ENCODE data around the gene ZPLD1. TPM values are rescaled to one million over a fixed set of nuclear protein-coding genes. Genes with fewer than 3 reads are reported as not detected.

ZPLD1 gene
- total and polyA plus RNA-seq, 7 donors: 0.09 to 0.36 (median 0.27) TPM; not detected in 4

DNA sequence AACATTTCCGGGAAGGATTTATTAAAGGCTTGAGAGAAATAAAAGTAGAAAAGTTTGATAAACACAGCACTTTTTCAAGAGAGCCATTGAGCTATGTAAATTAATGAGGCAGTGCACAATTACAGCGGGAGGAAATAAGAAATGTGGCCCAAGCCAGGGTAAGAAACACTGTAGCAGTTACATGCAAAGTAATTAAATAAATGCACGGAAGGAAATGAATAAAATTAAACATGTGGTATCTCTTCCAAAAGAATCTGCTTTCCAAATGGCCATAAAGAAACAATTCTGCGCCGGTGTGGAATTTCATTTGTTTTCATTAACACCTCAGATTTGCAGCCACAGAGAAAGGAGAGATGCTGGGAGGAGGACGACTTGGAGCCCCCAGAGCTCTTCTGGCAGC, 35.3 kb downstream of the ZPLD1 start:
- Histone ChIP-seq H3K27me3 (peaks cover 0 to 4% (median 0%) of the 10 kb centered on the region in 3 donors), H3K9me3 (no peaks in the 10 kb centered on the region), H3K4me3 (no peak overlapping the region), H3K4me1 (no peaks in the 10 kb centered on the region), H3K27ac (no peak overlapping the region), H3K36me3 (no peaks in the 10 kb centered on the region)
- TF ChIP-seq POLR2A (IDR thresholded peaks at IDR 0.05): no peak
- no peak for TF ChIP-seq POLR2AphosphoS5 (IDR thresholded peaks at IDR 0.05)
- TF ChIP-seq CTCF (IDR thresholded peaks at IDR 0.05): no peak
- no peak for TF ChIP-seq EP300 (IDR thresholded peaks at IDR 0.05)
- intact Hi-C loops (cut with DNase I): no loop called here
- 82 to 88% methylated on average over 6 of the region's 6 CpGs for WGBS, 2 donors
- no peak for DNase-seq

- WGBS, 2 donors: 84 to 86% methylated on average over 10 of the region's 10 CpGs
- intact Hi-C loops (cut with DNase I): no loop called here
- Histone ChIP-seq H3K9me3 (no peaks in the 10 kb centered on the region), H3K4me1 (no peaks in the 10 kb centered on the region), H3K4me3 (no peak overlapping the region), H3K27me3 (peaks cover 0 to 4% (median 0%) of the 10 kb centered on the region in 3 donors), H3K36me3 (no peaks in the 10 kb centered on the region), H3K27ac (no peak overlapping the region)
- TF ChIP-seq POLR2A (IDR thresholded peaks at IDR 0.05) (no peak), CTCF (IDR thresholded peaks at IDR 0.05) (no peak), POLR2AphosphoS5 (IDR thresholded peaks at IDR 0.05) (no peak), EP300 (IDR thresholded peaks at IDR 0.05) (no peak)
- no peak for DNase-seq
These were observed 36.2 kb downstream of the ZPLD1 start for GRCh38 chr3:102471001-102471400.

- H3K27me3 ChIP-seq: no peaks in the 10 kb centered on the region
- no peak for DNase-seq
- H3K36me3 ChIP-seq: no peaks in the 10 kb centered on the region
- H3K27ac ChIP-seq: no peak overlapping the region
- H3K4me3 ChIP-seq: no peak overlapping the region
- no peaks in the 10 kb centered on the region for H3K4me1 ChIP-seq
- no peak for TF ChIP-seq CTCF (IDR thresholded peaks at IDR 0.05)
- TF ChIP-seq POLR2AphosphoS5 (IDR thresholded peaks at IDR 0.05): no peak
- TF ChIP-seq EP300 (IDR thresholded peaks at IDR 0.05): no peak
- no peak for TF ChIP-seq POLR2A (IDR thresholded peaks at IDR 0.05)
- intact Hi-C loops (cut with DNase I): no loop called here
- H3K9me3 ChIP-seq: no peaks in the 10 kb centered on the region
- WGBS, 2 donors: 91 to 94% methylated on average over 2 of the region's 2 CpGs
These were observed 36.7 kb downstream of the ZPLD1 start for GRCh38 chr3:102471491-102471890.

- H3K27ac ChIP-seq: no peak overlapping the region
- no peaks in the 10 kb centered on the region for H3K36me3 ChIP-seq
- no peak for TF ChIP-seq EP300 (IDR thresholded peaks at IDR 0.05)
- TF ChIP-seq POLR2AphosphoS5 (IDR thresholded peaks at IDR 0.05): no peak
- no peak for TF ChIP-seq POLR2A (IDR thresholded peaks at IDR 0.05)
- no peak for TF ChIP-seq CTCF (IDR thresholded peaks at IDR 0.05)
- no peaks in the 10 kb centered on the region for H3K4me1 ChIP-seq
- intact Hi-C loops (cut with DNase I): no loop called here
- H3K27me3 ChIP-seq: no peaks in the 10 kb centered on the region
- H3K4me3 ChIP-seq: no peak overlapping the region
- DNase-seq: no peak
- H3K9me3 ChIP-seq: no peaks in the 10 kb centered on the region
These were observed 38.8 kb downstream of the ZPLD1 start for GRCh38 chr3:102473648-102474047.

DNA sequence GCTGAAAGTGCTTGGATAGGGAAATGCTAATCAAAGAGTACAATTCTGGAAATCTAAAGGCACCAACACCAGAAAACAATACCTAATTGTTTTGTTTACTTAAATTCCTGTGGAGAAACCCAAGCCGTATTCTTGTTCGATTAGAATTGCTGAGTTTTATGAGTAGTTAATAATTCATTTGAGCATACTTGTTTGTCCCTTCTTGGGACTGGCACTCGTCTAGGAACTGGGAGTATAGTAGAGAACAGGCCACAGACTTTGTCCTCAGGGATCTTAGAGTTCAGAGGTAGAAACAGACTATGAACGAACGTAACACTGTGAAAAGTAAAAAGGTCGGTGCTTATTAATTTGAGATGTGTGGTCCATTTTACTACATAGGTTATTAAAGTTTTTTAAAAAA, 39.4 kb downstream of the ZPLD1 start:
- H3K27me3 ChIP-seq: no peaks in the 10 kb centered on the region
- H3K9me3 ChIP-seq: no peaks in the 10 kb centered on the region
- TF ChIP-seq POLR2AphosphoS5 (IDR thresholded peaks at IDR 0.05) (no peak), POLR2A (IDR thresholded peaks at IDR 0.05) (no peak), CTCF (IDR thresholded peaks at IDR 0.05) (no peak), EP300 (IDR thresholded peaks at IDR 0.05) (no peak)
- WGBS, 2 donors: 65 to 77% methylated on average over 6 of the region's 6 CpGs
- intact Hi-C loops (cut with DNase I): no loop called here
- H3K36me3 ChIP-seq: no peaks in the 10 kb centered on the region
- no peak overlapping the region for H3K27ac ChIP-seq
- H3K4me1 ChIP-seq: no peaks in the 10 kb centered on the region
- no peak for DNase-seq
- no peak overlapping the region for H3K4me3 ChIP-seq
